Embryonic facial prominence (tissue), 1 donor: ENCODE data around the gene CAMP.
"Not testable (repeated sequence)": the region's sequence is repeated elsewhere in the genome, so short reads cannot be mapped to it uniquely, and the experiment has no call there.

Source experiments
- DNase-seq: peaks from one replicate; pipeline ENCODE4 v3.0.0-alpha.2; 2016; ENCODE audit errors: extremely low spot score

Gene CAMP

GRCh38 chr3:48222616-48223513 is at the start of gene CAMP:
TSS of gene CAMP (plus strand) at chr3:48223495. CDS start at chr3:48223512, 17 bp downstream.
- DNase-seq, result no peak

- no peak for DNase-seq
Measured at GRCh38 chr3:48178072-48178471, 45.2 kb upstream of the CAMP start.

GRCh38 chr3:48180021-48180420 is 43.3 kb upstream of the CAMP start:
- no peak for DNase-seq

GRCh38 chr3:48180531-48181253 is 42.6 kb upstream of the CAMP start:
- DNase-seq, result no peak

GRCh38 chr3:48184299-48184698 is 39.0 kb upstream of the CAMP start:
- DNase-seq, result no peak

- no peak for DNase-seq
Measured at GRCh38 chr3:48185129-48185528, 38.2 kb upstream of the CAMP start.

- DNase-seq, result no peak
Measured at GRCh38 chr3:48186631-48187300, 36.5 kb upstream of the CAMP start.

- DNase-seq, result no peak
Measured at GRCh38 chr3:48187301-48187578, 36.1 kb upstream of the CAMP start.

- no peak for DNase-seq
Measured at GRCh38 chr3:48187579-48188265, 35.6 kb upstream of the CAMP start.

- DNase-seq, result peak; percentile 98
Measured at GRCh38 chr3:48188266-48189201, 34.8 kb upstream of the CAMP start, which contains the start of gene CDC25A. TSS of gene CDC25A (minus strand) at chr3:48188417. CDS start at chr3:48187947, 470 bp downstream.

GRCh38 chr3:48189321-48189720 is 34.0 kb upstream of the CAMP start:
- no peak for DNase-seq

GRCh38 chr3:48190911-48191310 is 32.4 kb upstream of the CAMP start:
- no peak for DNase-seq

GRCh38 chr3:48194446-48195071 is 28.7 kb upstream of the CAMP start:
- no peak for DNase-seq

GRCh38 chr3:48196611-48197010 is 26.7 kb upstream of the CAMP start:
- DNase-seq, result no peak

GRCh38 chr3:48199117-48199516 is 24.2 kb upstream of the CAMP start:
- no peak for DNase-seq

- DNase-seq, result no peak
Measured at GRCh38 chr3:48202632-48203031, 20.7 kb upstream of the CAMP start.

- DNase-seq, result no peak
Measured at GRCh38 chr3:48208076-48208475, 15.2 kb upstream of the CAMP start.

GRCh38 chr3:48209445-48209844 is 13.8 kb upstream of the CAMP start:
- DNase-seq, result no peak

- not testable (repeated sequence) for DNase-seq
Measured at GRCh38 chr3:48210534-48210933, 12.8 kb upstream of the CAMP start.

GRCh38 chr3:48211776-48212175 is 11.5 kb upstream of the CAMP start:
- not testable (repeated sequence) for DNase-seq
